Measurements from ENCODE around the gene CELSR1.
"Not testable (repeated sequence)": the region's sequence is repeated elsewhere in the genome, so short reads cannot be mapped to it uniquely, and the experiment has no call there.

CELSR1 gene

DNA sequence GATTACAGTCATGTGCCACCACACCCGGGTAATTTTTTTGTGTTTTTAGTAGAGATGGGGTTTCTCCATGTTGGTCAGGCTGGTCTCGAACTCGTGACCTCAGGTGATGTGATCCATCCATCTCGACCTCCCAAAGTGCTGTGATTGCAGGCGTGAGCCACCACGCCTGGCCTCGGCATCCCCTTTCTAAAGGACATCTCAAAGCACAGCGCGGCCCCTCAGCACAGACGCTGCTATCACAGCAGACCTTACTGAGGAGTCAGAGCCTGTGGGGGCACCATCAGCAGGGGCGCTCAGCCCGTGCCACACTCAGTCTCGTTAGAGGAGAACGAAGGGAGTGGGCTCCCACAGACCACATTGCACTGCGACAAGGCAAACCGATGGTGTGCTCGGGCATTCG, 19.4 kb downstream of the CELSR1 start:
- Histone ChIP-seq H2BK12ac (ENCODE audit: low read length) (no peak overlapping the region), H3K4ac (ENCODE audit: low read length) (no peak overlapping the region), H2AK5ac (ENCODE audit: low read depth, low read length) (no peak overlapping the region), H4K8ac (ENCODE audit: low read depth, low read length) (no peak overlapping the region), H2AFZ (ENCODE audit: low read length) (no peak overlapping the region), H3K4me3 (ENCODE audit: low read length in 2 of 2) (no peak overlapping the region), H3K9ac (ENCODE audit: low read depth, low read length, poor library complexity) (peak overlapping the region; percentile 27), H3K27me3 (ENCODE audit: control insufficient read depth in 3 of 3, insufficient read depth in 3 of 3, low read depth in 1 of 3, low read length in 3 of 3) (no peaks in the 10 kb centered on the region), H3K79me1 (ENCODE audit: low read depth, low read length) (peaks cover 2% of the 10 kb centered on the region), H3K23ac (ENCODE audit: low read depth, low read length, poor library complexity) (no peak overlapping the region), H3K18ac (ENCODE audit: low read length) (no peak overlapping the region), H3K36me3 (replicated peaks in 1 of 2; ENCODE audit: control insufficient read depth in 2 of 2, insufficient read depth in 2 of 2, low read length in 2 of 2) (peaks cover 0 to 8% of the 10 kb centered on the region in 2 donors), H3K4me2 (ENCODE audit: insufficient read depth, low read length, poor library complexity, severe bottlenecking) (no peak overlapping the region), H2BK15ac (ENCODE audit: low read length) (no peak overlapping the region), H3K4me1 (ENCODE audit: control insufficient read depth in 2 of 2, insufficient read depth in 1 of 2, low read depth in 1 of 2, low read length in 2 of 2) (peaks cover 19 to 28% of the 10 kb centered on the region in 2 donors), H3K14ac (ENCODE audit: low read length) (no peak overlapping the region), H4K91ac (ENCODE audit: low read depth, low read length, poor library complexity) (no peak overlapping the region), H3K27ac (replicated peaks; ENCODE audit: low read length) (no peak overlapping the region), H2BK5ac (ENCODE audit: low read length) (no peak overlapping the region), H2BK120ac (ENCODE audit: low read depth, low read length) (no peak overlapping the region), H3K9me3 (replicated peaks in 1 of 2; ENCODE audit: control insufficient read depth in 2 of 2, insufficient read depth in 1 of 2, low read depth in 1 of 2, low read length in 2 of 2) (no peaks in the 10 kb centered on the region)
- DNase-seq (ENCODE audit: low spot score), result no peak
- WGBS, 2 donors (ENCODE audit: extremely low coverage in 2 of 2, insufficient read length in 2 of 2, insufficient replicate concordance in 1 of 2), result no CpG with 5 or more reads among the region's 18 CpGs

DNA sequence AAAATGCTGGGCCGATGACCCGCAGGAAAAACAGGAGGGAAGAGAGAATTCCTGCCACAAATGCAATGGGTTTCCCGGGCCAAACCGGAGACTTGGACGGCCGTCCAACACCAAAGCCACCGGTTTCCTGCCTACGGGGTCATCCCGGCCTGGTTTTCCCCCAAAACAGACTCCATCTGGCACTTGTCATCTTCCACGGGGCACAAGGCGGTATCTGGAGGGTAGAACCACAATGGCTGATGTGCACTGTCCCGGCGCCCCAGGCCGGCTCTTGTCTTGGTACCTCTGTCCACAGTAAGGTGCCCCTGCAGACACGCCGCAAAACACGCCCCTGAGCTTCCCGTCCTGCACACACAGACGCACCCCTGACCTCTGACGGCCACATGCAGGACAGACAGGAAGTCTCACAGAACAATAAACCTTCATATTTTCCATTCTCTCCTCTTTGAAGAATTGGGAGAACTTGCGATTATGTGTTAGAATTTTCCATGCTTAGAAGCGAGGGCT, 20.1 kb downstream of the CELSR1 start:
- Histone ChIP-seq H2BK5ac (ENCODE audit: low read length) (no peak overlapping the region), H2AFZ (ENCODE audit: low read length) (no peak overlapping the region), H2BK12ac (ENCODE audit: low read length) (peak overlapping the region; percentile 75), H4K91ac (ENCODE audit: low read depth, low read length, poor library complexity) (peak overlapping the region; percentile 7), H3K27ac (replicated peaks; ENCODE audit: low read length) (no peak overlapping the region), H2BK120ac (ENCODE audit: low read depth, low read length) (peak overlapping the region; percentile 5), H3K4ac (ENCODE audit: low read length) (peak overlapping the region; percentile 13), H3K14ac (ENCODE audit: low read length) (no peak overlapping the region), H3K23ac (ENCODE audit: low read depth, low read length, poor library complexity) (no peak overlapping the region), H3K79me1 (ENCODE audit: low read depth, low read length) (peaks cover 2% of the 10 kb centered on the region), H3K18ac (ENCODE audit: low read length) (peak overlapping the region; percentile 39), H3K4me1 (ENCODE audit: control insufficient read depth in 2 of 2, insufficient read depth in 1 of 2, low read depth in 1 of 2, low read length in 2 of 2) (peaks cover 23% of the 10 kb centered on the region in 2 donors), H2AK5ac (ENCODE audit: low read depth, low read length) (peak overlapping the region; percentile 42), H2BK15ac (ENCODE audit: low read length) (peak overlapping the region; percentile 39), H3K4me3 (ENCODE audit: low read length in 2 of 2) (no peak overlapping the region), H3K36me3 (replicated peaks in 1 of 2; ENCODE audit: control insufficient read depth in 2 of 2, insufficient read depth in 2 of 2, low read length in 2 of 2) (peaks cover 0 to 8% of the 10 kb centered on the region in 2 donors), H4K8ac (ENCODE audit: low read depth, low read length) (no peak overlapping the region), H3K9me3 (replicated peaks in 1 of 2; ENCODE audit: control insufficient read depth in 2 of 2, insufficient read depth in 1 of 2, low read depth in 1 of 2, low read length in 2 of 2) (no peaks in the 10 kb centered on the region), H3K4me2 (ENCODE audit: insufficient read depth, low read length, poor library complexity, severe bottlenecking) (no peak overlapping the region), H3K9ac (ENCODE audit: low read depth, low read length, poor library complexity) (peak overlapping the region; percentile 16), H3K27me3 (ENCODE audit: control insufficient read depth in 3 of 3, insufficient read depth in 3 of 3, low read depth in 1 of 3, low read length in 3 of 3) (no peaks in the 10 kb centered on the region)
- no CpG with 5 or more reads among the region's 22 CpGs for WGBS, 2 donors (ENCODE audit: extremely low coverage in 2 of 2, insufficient read length in 2 of 2, insufficient replicate concordance in 1 of 2)
- DNase-seq (ENCODE audit: low spot score), result no peak

DNA sequence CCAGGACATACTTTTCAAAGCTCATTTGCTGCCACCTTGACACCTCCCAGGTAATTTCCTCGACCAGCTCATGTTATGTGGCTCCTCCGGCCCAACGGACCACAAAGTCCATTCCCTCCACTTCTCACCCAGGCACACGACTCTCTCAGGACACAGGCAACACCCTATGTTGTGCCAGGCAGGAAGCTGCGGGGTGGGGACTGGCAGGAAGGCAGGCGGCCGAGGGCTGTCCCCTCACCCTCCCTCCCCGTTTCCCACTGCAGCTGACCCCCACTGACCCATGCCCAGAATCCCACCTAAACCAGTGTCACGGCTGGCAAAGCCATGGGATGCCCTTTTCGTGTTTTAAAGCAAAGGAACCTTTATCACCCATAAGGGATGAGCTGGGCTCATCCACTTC, 20.8 kb downstream of the CELSR1 start:
- no peak overlapping the region for H3K27ac ChIP-seq (replicated peaks; ENCODE audit: low read length)
- no peak overlapping the region for H4K8ac ChIP-seq (ENCODE audit: low read depth, low read length)
- H3K4ac ChIP-seq (ENCODE audit: low read length), result no peak overlapping the region
- no peak overlapping the region for H3K14ac ChIP-seq (ENCODE audit: low read length)
- peak overlapping the region; percentile 5 for H2BK120ac ChIP-seq (ENCODE audit: low read depth, low read length)
- DNase-seq (ENCODE audit: low spot score), result no peak
- H3K4me2 ChIP-seq (ENCODE audit: insufficient read depth, low read length, poor library complexity, severe bottlenecking), result no peak overlapping the region
- no peak overlapping the region for H2BK5ac ChIP-seq (ENCODE audit: low read length)
- H2AK5ac ChIP-seq (ENCODE audit: low read depth, low read length), result peak overlapping the region; percentile 42
- peaks cover 0 to 8% of the 10 kb centered on the region in 2 donors for H3K36me3 ChIP-seq (replicated peaks in 1 of 2; ENCODE audit: control insufficient read depth in 2 of 2, insufficient read depth in 2 of 2, low read length in 2 of 2)
- no peak overlapping the region for H2BK12ac ChIP-seq (ENCODE audit: low read length)
- H3K79me1 ChIP-seq (ENCODE audit: low read depth, low read length), result peaks cover 2% of the 10 kb centered on the region
- no CpG with 5 or more reads among the region's 10 CpGs for WGBS, 2 donors (ENCODE audit: extremely low coverage in 2 of 2, insufficient read length in 2 of 2, insufficient replicate concordance in 1 of 2)
- peaks cover 0 to 2% (median 0%) of the 10 kb centered on the region in 3 experiments for H3K27me3 ChIP-seq (ENCODE audit: control insufficient read depth in 3 of 3, insufficient read depth in 3 of 3, low read depth in 1 of 3, low read length in 3 of 3)
- H3K23ac ChIP-seq (ENCODE audit: low read depth, low read length, poor library complexity), result no peak overlapping the region
- H4K91ac ChIP-seq (ENCODE audit: low read depth, low read length, poor library complexity), result no peak overlapping the region
- no peak overlapping the region for H3K4me3 ChIP-seq (ENCODE audit: low read length in 2 of 2)
- no peak overlapping the region for H3K9ac ChIP-seq (ENCODE audit: low read depth, low read length, poor library complexity)
- no peak overlapping the region for H2BK15ac ChIP-seq (ENCODE audit: low read length)
- H3K9me3 ChIP-seq (replicated peaks in 1 of 2; ENCODE audit: control insufficient read depth in 2 of 2, insufficient read depth in 1 of 2, low read depth in 1 of 2, low read length in 2 of 2), result no peaks in the 10 kb centered on the region
- no peak overlapping the region for H2AFZ ChIP-seq (ENCODE audit: low read length)
- peak overlapping the region; percentile 85 for H3K18ac ChIP-seq (ENCODE audit: low read length)
- peaks cover 23 to 26% of the 10 kb centered on the region in 2 donors for H3K4me1 ChIP-seq (ENCODE audit: control insufficient read depth in 2 of 2, insufficient read depth in 1 of 2, low read depth in 1 of 2, low read length in 2 of 2)

DNA sequence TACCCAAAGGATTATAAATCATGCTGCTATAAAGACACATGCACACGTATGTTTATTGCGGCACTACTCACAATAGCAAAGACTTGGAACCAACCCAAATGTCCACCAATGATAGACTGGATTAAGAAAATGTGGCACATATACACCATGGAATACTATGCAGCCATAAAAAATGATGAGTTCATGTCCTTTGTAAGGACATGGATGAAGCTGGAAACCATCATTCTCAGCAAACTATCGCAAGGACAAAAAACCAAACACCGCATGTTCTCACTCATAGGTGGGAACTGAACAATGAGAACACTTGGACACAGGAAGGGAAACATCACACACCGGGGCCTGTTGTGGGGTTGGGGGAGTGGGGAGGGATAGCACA, 21.3 kb downstream of the CELSR1 start:
- not testable (repeated sequence) for H3K79me1 ChIP-seq (ENCODE audit: low read depth, low read length); H4K8ac ChIP-seq (ENCODE audit: low read depth, low read length); DNase-seq (ENCODE audit: low spot score); H2AK5ac ChIP-seq (ENCODE audit: low read depth, low read length); H3K9ac ChIP-seq (ENCODE audit: low read depth, low read length, poor library complexity); H4K91ac ChIP-seq (ENCODE audit: low read depth, low read length, poor library complexity); H3K4ac ChIP-seq (ENCODE audit: low read length); H2BK120ac ChIP-seq (ENCODE audit: low read depth, low read length); H2BK15ac ChIP-seq (ENCODE audit: low read length); H3K4me3 ChIP-seq (ENCODE audit: low read length in 2 of 2); H3K23ac ChIP-seq (ENCODE audit: low read depth, low read length, poor library complexity); H2AFZ ChIP-seq (ENCODE audit: low read length); H2BK12ac ChIP-seq (ENCODE audit: low read length); H3K9me3 ChIP-seq (replicated peaks in 1 of 2; ENCODE audit: control insufficient read depth in 2 of 2, insufficient read depth in 1 of 2, low read depth in 1 of 2, low read length in 2 of 2); H3K14ac ChIP-seq (ENCODE audit: low read length); H3K27ac ChIP-seq (replicated peaks; ENCODE audit: low read length); H3K27me3 ChIP-seq (ENCODE audit: control insufficient read depth in 3 of 3, insufficient read depth in 3 of 3, low read depth in 1 of 3, low read length in 3 of 3); H3K18ac ChIP-seq (ENCODE audit: low read length); H3K4me2 ChIP-seq (ENCODE audit: insufficient read depth, low read length, poor library complexity, severe bottlenecking); H3K36me3 ChIP-seq (replicated peaks in 1 of 2; ENCODE audit: control insufficient read depth in 2 of 2, insufficient read depth in 2 of 2, low read length in 2 of 2); H2BK5ac ChIP-seq (ENCODE audit: low read length)
- no CpG with 5 or more reads among the region's 5 CpGs for WGBS, 2 donors (ENCODE audit: extremely low coverage in 2 of 2, insufficient read length in 2 of 2, insufficient replicate concordance in 1 of 2)
- H3K4me1 ChIP-seq (ENCODE audit: control insufficient read depth in 2 of 2, insufficient read depth in 1 of 2, low read depth in 1 of 2, low read length in 2 of 2), result peaks cover 27 to 31% of the 10 kb centered on the region in 2 donors

All from neuronal stem cell (in vitro differentiated cells).